ENCODE measurements around the gene SPAG17. TPM values are rescaled to one million over a fixed set of nuclear protein-coding genes. Genes with fewer than 3 reads are reported as not detected.

SPAG17 gene
- total and polyA plus RNA-seq, 2 of the 4 experiments (the other 2 are of a cell fraction), result 0.10 TPM; not detected in 1

DNA sequence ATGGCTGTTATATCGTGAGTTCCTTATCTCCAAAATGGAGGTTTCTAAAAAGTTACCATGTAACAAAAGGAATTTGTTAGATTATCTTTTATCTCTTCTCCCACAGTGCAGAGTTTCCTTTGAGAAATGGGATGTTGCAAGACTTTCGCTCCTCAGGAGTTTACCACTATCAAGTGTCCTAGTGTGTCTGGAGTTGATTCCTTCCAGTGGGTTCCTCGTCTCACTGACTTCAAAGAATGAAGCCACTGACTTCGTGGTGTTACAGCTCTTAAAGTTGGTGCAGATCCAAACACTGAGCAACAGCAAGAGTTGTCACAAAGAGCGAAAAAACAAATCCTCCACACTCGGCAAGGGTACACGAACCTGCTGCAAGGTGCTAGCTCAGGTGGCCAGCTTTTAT, 37.0 kb downstream of the SPAG17 start:
- Histone ChIP-seq H3K14ac (replicated peaks; ENCODE audit: low read depth, low read length) (peak overlapping the region; percentile 35; the same call in 1 of the 2 replicates), H3K23ac (ENCODE audit: low read depth, low read length) (no peak overlapping the region), H3K27me3 (ENCODE audit: control insufficient read depth, insufficient read depth, low read length) (no peaks in the 10 kb centered on the region), H3K18ac (ENCODE audit: low read depth, low read length) (peak overlapping the region; percentile 1; the same call in 1 of the 2 replicates), H3K4me1 (ENCODE audit: control insufficient read depth, insufficient read depth, low read length) (peaks cover 9% of the 10 kb centered on the region), H4K20me1 (ENCODE audit: insufficient read depth, low read length) (no peaks in the 10 kb centered on the region), H2BK15ac (ENCODE audit: low read depth, low read length) (peak overlapping the region; percentile 53; the same call in 1 of the 3 replicates), H3K27ac (ENCODE audit: insufficient read depth, low read length) (peak overlapping the region; percentile 67), H2BK120ac (ENCODE audit: low read depth, low read length) (peak overlapping the region; percentile 82), H2AK5ac (ENCODE audit: low read depth, low read length) (peak overlapping the region; percentile 83), H4K8ac (ENCODE audit: low read depth in 2 of 2, low read length in 2 of 2) (peak overlapping the region in 1 of 2 experiments; percentile 53; a peak in 3 of 4 replicates), H3K4ac (ENCODE audit: low read depth, low read length) (peak overlapping the region; percentile 74), H3K79me1 (ENCODE audit: low read depth in 1 of 2, low read length in 2 of 2) (no peaks in the 10 kb centered on the region), H2AK9ac (replicated peaks; ENCODE audit: low read depth, low read length, poor library complexity) (no peak overlapping the region), H2AFZ (replicated peaks; ENCODE audit: low read length, poor library complexity) (no peak overlapping the region), H3K56ac (ENCODE audit: extremely low read depth, insufficient read depth, low read length) (no peak overlapping the region), H3K4me3 (ENCODE audit: insufficient read depth, low read depth, low read length) (no peak overlapping the region), H2BK20ac (ENCODE audit: low read depth, low read length) (peak overlapping the region; percentile 88), H4K5ac (ENCODE audit: low read depth, low read length) (no peak overlapping the region), H3K36me3 (ENCODE audit: control insufficient read depth, insufficient read depth, low read length) (no peaks in the 10 kb centered on the region), H3K4me2 (ENCODE audit: low read depth, low read length) (no peak overlapping the region), H2BK5ac (ENCODE audit: low read depth, low read length, poor library complexity, severe bottlenecking) (peak overlapping the region; percentile 73), H3K9me1 (ENCODE audit: insufficient read depth, low read length) (peaks cover 4% of the 10 kb centered on the region), H4K91ac (ENCODE audit: insufficient read depth, low read depth, low read length) (peak overlapping the region; percentile 55), H3K9me3 (ENCODE audit: control insufficient read depth, insufficient read depth, low read length) (no peaks in the 10 kb centered on the region), H3K9ac (ENCODE audit: low read depth, low read length) (no peak overlapping the region)
- ATAC-seq (ENCODE audit: low read depth), result peak; percentile 33
- WGBS, 2 experiments (ENCODE audit: extremely low coverage in 2 of 2, insufficient read length in 1 of 2), result 96% methylated on average over 3 of the region's 7 CpGs; no CpG with 5 or more reads in 1 of the 2 experiments
- in situ Hi-C loops (cut with MboI; ENCODE audit: low sequenced_read_pairs), result no loop called here
- DNase-seq, result peak; percentile 39
- intact Hi-C loops (cut with micrococcal nuclease), result loop anchor here (5.0 kb wide), 2 partner anchors 181 to 994 kb away; partner anchors contain the start of gene WARS2
- dilution Hi-C loops (cut with HindIII; ENCODE audit: low sequenced_read_pairs, unreplicated experiment), result no loop called here
- BruUV-seq (replicated peaks), result no TSS peak
- ChIA-PET CTCF (interaction anchor here (0.6 kb wide), 1 partner anchor 26 kb away, joined by 3 read pairs; no protein-coding TSS in a partner anchor), POLR2A (ENCODE audit: unreplicated experiment) (interaction anchor here (0.6 kb wide), 1 partner anchor 1291 kb away, joined by 5 read pairs; no protein-coding TSS in a partner anchor)
- TF ChIP-seq CEBPB (IDR thresholded peaks at IDR 0.05; ENCODE audit: low read depth, low read length) (peak; percentile 73), ELK1 (IDR thresholded peaks at IDR 0.05; ENCODE audit: borderline replicate concordance, low read depth, low read length) (no peak)

Data from IMR-90 (cell line).